Activated naive CD8-positive, alpha-beta T cell treated with anti-CD3 and anti-CD28 coated beads, Interleukin-2, amount 10 ng/mL, durations not matched to agents 7 days and 5 days (primary cell): ENCODE data around the gene DEAF1. TPM values are rescaled to one million over a fixed set of nuclear protein-coding genes. Genes with fewer than 3 reads are reported as not detected.
A peak's percentile ranks its signal among the peaks of the same experiment; 100 is the strongest.

Experiments
- ATAC-seq: fragments of 150-1000 bp; cut with Tn5 transposase; one replicate; pipeline ENCODE4 v1.10.0; 2021; ENCODE audit warnings: low read depth, moderate library complexity
- POLR2A ChIA-PET: fragments of 350-600 bp; sonication (Branson Sonifier 250); formaldehyde crosslinking; loops from one replicate; lab custom pipeline; 2021; ENCODE audit warnings: antibody characterized with exemption; lab: Charles Lee
- DNase-seq: peaks from one replicate; pipeline ENCODE4 v3.0.0; 2021
- H3K27ac Mint-ChIP-seq: one replicate; pipeline ENCODE4 v1.8.0; 2022; ENCODE audit warnings: mild to moderate bottlenecking, mixed read lengths
- H3K27me3 Mint-ChIP-seq: one replicate; pipeline ENCODE4 v1.8.0; 2022; ENCODE audit warnings: mild to moderate bottlenecking, moderate library complexity, mixed read lengths
- H3K36me3 Mint-ChIP-seq: one replicate; pipeline ENCODE4 v1.8.0; 2021; ENCODE audit warnings: mild to moderate bottlenecking, mixed read lengths
- H3K4me1 Mint-ChIP-seq: one replicate; pipeline ENCODE4 v1.8.0; 2021; ENCODE audit warnings: mixed read lengths
- H3K4me3 Mint-ChIP-seq: one replicate; pipeline ENCODE4 v1.8.0; 2022; ENCODE audit warnings: mild to moderate bottlenecking, moderate library complexity, mixed read lengths
- H3K9me3 Mint-ChIP-seq: one replicate; pipeline ENCODE4 v1.8.0; 2021; ENCODE audit warnings: mixed read lengths
- total RNA-seq, 2 experiments: library from RNA; stranded (reverse); gene quantifications; one replicate each; pipeline ENCODE4 v1.2.3, GENCODE V29; 2021

DEAF1 gene
- total RNA-seq, 2 experiments from 2014 or later = 33.1 to 36.0 TPM

GRCh38 chr11:597166-597725 is 97.8 kb downstream of the DEAF1 start:
- DNase-seq = no peak
- H3K4me3 Mint-ChIP-seq = no peak overlapping the region
- H3K27ac Mint-ChIP-seq = no peak overlapping the region

GRCh38 chr11:596374-596773 is 98.6 kb downstream of the DEAF1 start:
- DNase-seq (no peak), ATAC-seq (peak; percentile 32)
- peaks cover 13% of the 10 kb centered on the region for H3K4me1 Mint-ChIP-seq
- H3K27ac Mint-ChIP-seq = peak overlapping the region; percentile 51
- H3K27me3 Mint-ChIP-seq = no peaks in the 10 kb centered on the region
- POLR2A ChIA-PET = interaction anchor here (0.8 to 1.0 kb wide), 4 partner anchors 15 to 189 kb away, joined by 3 to 4 read pairs (median 3); partner anchors contain the start of gene IRF7
- H3K9me3 Mint-ChIP-seq = no peaks in the 10 kb centered on the region
- peaks cover 32% of the 10 kb centered on the region for H3K36me3 Mint-ChIP-seq
- H3K4me3 Mint-ChIP-seq = peak overlapping the region; percentile 35

More at GRCh38 chr11:597166-597725, 97.8 kb downstream of the DEAF1 start:
- no peaks in the 10 kb centered on the region for H3K27me3 Mint-ChIP-seq
- peaks cover 32% of the 10 kb centered on the region for H3K36me3 Mint-ChIP-seq
- no peaks in the 10 kb centered on the region for H3K9me3 Mint-ChIP-seq
- POLR2A ChIA-PET = no interaction called here
- ATAC-seq = no peak
- H3K4me1 Mint-ChIP-seq = peaks cover 14% of the 10 kb centered on the region

- Mint-ChIP-seq H3K27me3 (no peaks in the 10 kb centered on the region), H3K36me3 (peaks cover 37% of the 10 kb centered on the region), H3K9me3 (no peaks in the 10 kb centered on the region), H3K27ac (no peak overlapping the region), H3K4me3 (no peak overlapping the region), H3K4me1 (peaks cover 13% of the 10 kb centered on the region)
- POLR2A ChIA-PET = interaction anchor here (0.8 to 0.9 kb wide), 2 partner anchors 16 to 20 kb away, joined by 3 read pairs; partner anchors contain the start of gene IRF7
- ATAC-seq (no peak), DNase-seq (no peak)
Observed at GRCh38 chr11:595400-595799, 99.6 kb downstream of the DEAF1 start.

Other genes starting within 250 kb of the DEAF1 start
- gene PTDSS2, start 244.9 kb downstream of the DEAF1 start, total RNA-seq = 10 to 100 TPM; 27.6 to 27.8 TPM
- gene RNH1, start 188.0 kb downstream of the DEAF1 start, total RNA-seq = 10 to 100 TPM; 88.9 to 93.2 TPM
- gene HRAS, start 159.6 kb downstream of the DEAF1 start, total RNA-seq = 10 to 100 TPM; 47.6 to 49.9 TPM
- gene LRRC56, start 157.7 kb downstream of the DEAF1 start, total RNA-seq = 1 to 10 TPM; 4.3 to 4.7 TPM
- 1 to 10 TPM; 2.5 to 2.7 TPM for gene LMNTD2, start 134.5 kb downstream of the DEAF1 start, total RNA-seq
- gene RASSF7, start 134.3 kb downstream of the DEAF1 start, total RNA-seq = 10 to 100 TPM; 36.5 to 41.0 TPM
- gene PHRF1, start 118.8 kb downstream of the DEAF1 start, total RNA-seq = 10 to 100 TPM; 55.4 to 58.9 TPM
- gene IRF7, start 79.3 kb downstream of the DEAF1 start, total RNA-seq = 100 to 1,000 TPM; 160 to 165 TPM
- not detected for gene CDHR5, start 70.3 kb downstream of the DEAF1 start, total RNA-seq
- not detected for gene SCT, start 68.0 kb downstream of the DEAF1 start, total RNA-seq
- under 1 TPM; 0.51 to 0.72 TPM for gene DRD4, start 58.0 kb downstream of the DEAF1 start, total RNA-seq
- gene TMEM80, start 594 bp upstream of the DEAF1 start, total RNA-seq = 10 to 100 TPM; 38.9 to 39.7 TPM
- 10 to 100 TPM; 19.0 to 24.5 TPM for gene EPS8L2, start 11.0 kb upstream of the DEAF1 start, total RNA-seq
- 100 to 1,000 TPM; 199 to 206 TPM for gene TALDO1, start 52.2 kb upstream of the DEAF1 start, total RNA-seq
- 10 to 100 TPM; 59.8 to 62.4 TPM for gene GATD1, start 82.3 kb upstream of the DEAF1 start, total RNA-seq
- under 1 TPM in 1 of 2 experiments, not detected in 1; 0.37 TPM for gene CEND1, start 94.9 kb upstream of the DEAF1 start, total RNA-seq
- 10 to 100 TPM; 35.1 to 35.8 TPM for gene SLC25A22, start 103.1 kb upstream of the DEAF1 start, total RNA-seq
- gene PIDD1, start 110.0 kb upstream of the DEAF1 start, total RNA-seq = 10 to 100 TPM; 53.4 to 53.6 TPM
- gene RPLP2, start 114.7 kb upstream of the DEAF1 start, total RNA-seq = 1,000 to 10,000 TPM; 2,888 to 3,019 TPM
- 100 to 1,000 TPM; 110 to 125 TPM for gene PNPLA2, start 123.7 kb upstream of the DEAF1 start, total RNA-seq
- 10 to 100 TPM; 10.5 to 11.2 TPM for gene CRACR2B, start 132.7 kb upstream of the DEAF1 start, total RNA-seq
- gene CD151, start 137.7 kb upstream of the DEAF1 start, total RNA-seq = 10 to 100 TPM; 36.4 to 37.4 TPM
- 10 to 100 TPM; 76.7 to 78.9 TPM for gene POLR2L, start 147.3 kb upstream of the DEAF1 start, total RNA-seq
- gene TSPAN4, start 147.6 kb upstream of the DEAF1 start, total RNA-seq = 10 to 100 TPM; 19.0 to 20.3 TPM
- gene CHID1, start 215.6 kb upstream of the DEAF1 start, total RNA-seq = 10 to 100 TPM; 39.7 to 47.9 TPM
- 10 to 100 TPM; 49.1 to 52.1 TPM for gene AP2A2, start 230.6 kb upstream of the DEAF1 start, total RNA-seq